ENCODE data around the gene DTX3.

DNA sequence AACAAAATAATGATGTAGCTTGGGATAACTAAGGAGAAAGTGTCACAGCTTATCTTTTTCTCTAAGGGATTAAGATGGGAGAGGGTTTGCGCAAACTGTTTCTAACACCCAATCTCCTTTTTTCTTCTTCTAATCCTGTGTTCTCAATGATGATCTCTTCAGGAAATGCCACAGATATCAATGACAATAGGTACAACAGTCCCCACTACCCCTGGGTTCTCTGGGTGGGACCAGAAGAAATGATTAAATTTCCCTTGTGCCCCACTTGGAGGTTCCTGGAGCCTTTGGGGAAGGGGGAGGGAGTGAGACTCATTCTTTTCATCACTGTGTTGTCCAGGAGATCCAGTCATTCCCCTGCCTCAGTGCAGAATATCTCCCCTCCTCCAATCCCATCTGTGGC is 22.2 kb upstream of the DTX3 start:
- TF ChIP-seq, protein P1, sequence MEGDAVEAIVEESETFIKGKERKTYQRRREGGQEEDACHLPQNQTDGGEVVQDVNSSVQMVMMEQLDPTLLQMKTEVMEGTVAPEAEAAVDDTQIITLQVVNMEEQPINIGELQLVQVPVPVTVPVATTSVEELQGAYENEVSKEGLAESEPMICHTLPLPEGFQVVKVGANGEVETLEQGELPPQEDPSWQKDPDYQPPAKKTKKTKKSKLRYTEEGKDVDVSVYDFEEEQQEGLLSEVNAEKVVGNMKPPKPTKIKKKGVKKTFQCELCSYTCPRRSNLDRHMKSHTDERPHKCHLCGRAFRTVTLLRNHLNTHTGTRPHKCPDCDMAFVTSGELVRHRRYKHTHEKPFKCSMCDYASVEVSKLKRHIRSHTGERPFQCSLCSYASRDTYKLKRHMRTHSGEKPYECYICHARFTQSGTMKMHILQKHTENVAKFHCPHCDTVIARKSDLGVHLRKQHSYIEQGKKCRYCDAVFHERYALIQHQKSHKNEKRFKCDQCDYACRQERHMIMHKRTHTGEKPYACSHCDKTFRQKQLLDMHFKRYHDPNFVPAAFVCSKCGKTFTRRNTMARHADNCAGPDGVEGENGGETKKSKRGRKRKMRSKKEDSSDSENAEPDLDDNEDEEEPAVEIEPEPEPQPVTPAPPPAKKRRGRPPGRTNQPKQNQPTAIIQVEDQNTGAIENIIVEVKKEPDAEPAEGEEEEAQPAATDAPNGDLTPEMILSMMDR (IDR thresholded peaks at IDR 0.05), result no peak
- TF ChIP-seq ZFX (IDR thresholded peaks at IDR 0.05; ENCODE audit: borderline replicate concordance), result no peak
